B cell (primary cell): ENCODE measurements around the gene IZUMO1. TPM values are rescaled to one million over a fixed set of nuclear protein-coding genes. Genes with fewer than 3 reads are reported as not detected.

Experiments used
- ATAC-seq: fragments of 200-7000 bp; cut with Tn5 transposase; one replicate; pipeline ENCODE4 v1.10.0; 2021; ENCODE audit warnings: low read depth, mild to moderate bottlenecking, moderate number of reproducible peaks, moderate library complexity
- CTCF ChIA-PET: fragments of 350-600 bp; sonication (Branson Sonifier 250); formaldehyde crosslinking; loops from one replicate; lab custom pipeline; 2021; ENCODE audit warnings: antibody characterized with exemption, inconsistent platforms; lab: Charles Lee
- POLR2A ChIA-PET: fragments of 350-600 bp; sonication (Branson Sonifier 250); formaldehyde crosslinking; loops from one replicate; lab custom pipeline; 2021; ENCODE audit warnings: antibody characterized with exemption; lab: Charles Lee
- DNase-seq: peaks from one replicate; pipeline ENCODE4 v3.0.0; 2013
- H2AFZ ChIP-seq: 2 replicates; pipeline ENCODE4 v1.6.1; 2012; ENCODE audit warnings: mild to moderate bottlenecking, low read depth, low read length; ENCODE audit not compliant: insufficient read depth, poor library complexity, severe bottlenecking
- H3K27ac ChIP-seq, 2 donors: 1 replicate in 1 of 2; 2 replicates in 1 of 2; pipeline ENCODE4 v1.5.1; 2012 to 2013; ENCODE audit warnings: low read length in 2 of 2, mild to moderate bottlenecking in 2 of 2, moderate library complexity in 1 of 2
- H3K27me3 ChIP-seq, 4 experiments: fragments of 200-600 bp in 1 of 4; sonication (generic) in 1 of 4; replicated peaks in 1 of 4; 1 replicate in 2 of 4; 2 replicates in 2 of 4; pipeline versions ENCODE4 v1.6.1 to v1.7.0; 2013 to 2016; ENCODE audit warnings: low read length in 3 of 4, mild to moderate bottlenecking in 2 of 4, mixed read lengths in 1 of 4, moderate library complexity in 1 of 4; ENCODE audit not compliant: insufficient read depth in 4 of 4, control insufficient read depth in 3 of 4; ENCODE audit errors: control extremely low read depth in 1 of 4
- H3K36me3 ChIP-seq, 2 experiments: replicated peaks in 1 of 2; 1 replicate in 1 of 2; 2 replicates in 1 of 2; pipeline versions ENCODE4 v1.6.1 to v1.7.1; 2013; ENCODE audit warnings: low read length in 1 of 2; ENCODE audit not compliant: insufficient read depth in 2 of 2, control insufficient read depth in 1 of 2; ENCODE audit errors: control extremely low read depth in 1 of 2, extremely low read depth in 1 of 2
- H3K4me1 ChIP-seq, 2 donors: fragments of 200-600 bp in 1 of 2; sonication (generic) in 1 of 2; 1 replicate in 1 of 2; 2 replicates in 1 of 2; pipeline versions ENCODE4 v1.5.1 to v1.6.1; 2013 to 2017; ENCODE audit warnings: low read length in 2 of 2; ENCODE audit not compliant: control insufficient read depth in 2 of 2, insufficient read depth in 2 of 2
- H3K4me2 ChIP-seq: replicated peaks from 2 replicates; pipeline ENCODE3; 2012; ENCODE audit warnings: mild to moderate bottlenecking, low read depth, low read length; ENCODE audit not compliant: poor library complexity, severe bottlenecking
- H3K4me3 ChIP-seq, 5 experiments: fragments of 200-600 bp in 1 of 5; sonication (generic) in 1 of 5; 1 replicate in 3 of 5; 2 replicates in 2 of 5; pipeline versions ENCODE4 v1.5.1 to v1.7.0; 2011 to 2016; ENCODE audit warnings: low read length in 4 of 5, mild to moderate bottlenecking in 4 of 5, low read depth in 2 of 5, control low read depth in 1 of 5, moderate library complexity in 1 of 5; ENCODE audit not compliant: insufficient read depth in 1 of 5; ENCODE audit errors: control extremely low read depth in 1 of 5, extremely low read depth in 1 of 5
- H3K79me2 ChIP-seq: fragments of 200-600 bp; sonication (generic); one replicate; pipeline ENCODE4 v1.6.0; 2016; ENCODE audit warnings: low read length; ENCODE audit not compliant: control insufficient read depth, insufficient read depth
- H3K9ac ChIP-seq: fragments of 200-600 bp; sonication (generic); 2 replicates; pipeline ENCODE4 v1.6.1; 2017; ENCODE audit warnings: mild to moderate bottlenecking, low read length, moderate library complexity
- H3K9me3 ChIP-seq, 3 donors: one replicate each; pipeline versions ENCODE4 v1.6.1 to v1.7.1; 2013; ENCODE audit warnings: low read length in 2 of 3; ENCODE audit not compliant: control insufficient read depth in 2 of 3, insufficient read depth in 1 of 3; ENCODE audit errors: control extremely low read depth in 1 of 3
- H4K20me1 ChIP-seq: 2 replicates; pipeline ENCODE4 v1.6.0; 2012; ENCODE audit warnings: mild to moderate bottlenecking, low read length; ENCODE audit not compliant: insufficient read depth, control insufficient read depth, poor library complexity, severe bottlenecking
- H3K27ac Mint-ChIP-seq: one replicate; pipeline ENCODE4 v1.8.0; 2021; ENCODE audit warnings: mixed read lengths
- H3K27me3 Mint-ChIP-seq: one replicate; pipeline ENCODE4 v1.8.0; 2021; ENCODE audit warnings: mixed read lengths
- H3K4me1 Mint-ChIP-seq: one replicate; pipeline ENCODE4 v1.8.0; 2021; ENCODE audit warnings: mixed read lengths
- H3K4me3 Mint-ChIP-seq: one replicate; pipeline ENCODE4 v1.8.0; 2021; ENCODE audit warnings: mixed read lengths
- H3K9me3 Mint-ChIP-seq: one replicate; pipeline ENCODE4 v1.8.0; 2022; ENCODE audit warnings: mixed read lengths; ENCODE audit not compliant: insufficient read depth
- CTCF ChIP-seq: fragments of 200-600 bp; IDR thresholded peaks from one replicate; pipeline ENCODE4 v1.8.0; 2022; ENCODE audit warnings: antibody characterized with exemption, mild to moderate bottlenecking
- EZH2 ChIP-seq: IDR thresholded peaks from 2 replicates; pipeline ENCODE4 v1.6.1; 2012; ENCODE audit warnings: borderline replicate concordance, low read depth, mild to moderate bottlenecking, moderate library complexity, low read length; ENCODE audit not compliant: insufficient read depth, poor library complexity, severe bottlenecking
- WGBS: methylation state at CpG from one replicate; pipeline ENCODE4 v1.1.5; 2013; ENCODE audit warnings: missing lambda C conversion rate; ENCODE audit not compliant: insufficient coverage; 5-methylcytosine and 5-hydroxymethylcytosine counted together
- intact Hi-C: fragments of 100-400 bp; cut with micrococcal nuclease; formaldehyde crosslinking; loops from one replicate; pipeline ENCODE4 v1.10.0; 2022
- polyA plus RNA-seq: library from polyadenylated mRNA; depleted of rRNA; stranded (reverse); fragments of >200 nt; gene quantifications from 2 replicates; pipeline ENCODE4 v1.2.3, GENCODE V29; 2012
- total RNA-seq, 2 donors: library from RNA; stranded (reverse); fragments of 120-200 nt in 1 of 2; gene quantifications; 1 replicate in 1 of 2; 2 replicates in 1 of 2; pipeline versions ENCODE4 v1.2.3 to v1.2.4, GENCODE V29; 2013 to 2022

Gene IZUMO1
- total and polyA plus RNA-seq, 2 donors (not counting 1 experiment from before 2014, with no cell fraction given), result not detected

- intact Hi-C loops, result no loop called here
- Mint-ChIP-seq H3K27me3 (peaks cover 37% of the 10 kb centered on the region), H3K9me3 (no peaks in the 10 kb centered on the region), H3K4me1 (peaks cover 12% of the 10 kb centered on the region), H3K27ac (no peak overlapping the region), H3K4me3 (no peak overlapping the region)
- DNase-seq, result no peak
- CTCF ChIA-PET, result no interaction called here
- Histone ChIP-seq H2AFZ (no peak overlapping the region), H3K9ac (no peak overlapping the region), H3K9me3 (peaks cover 0 to 6% (median 0%) of the 10 kb centered on the region in 3 donors), H3K79me2 (no peaks in the 10 kb centered on the region), H3K27me3 (peaks cover 0 to 53% (median 22%) of the 10 kb centered on the region in 4 experiments), H3K36me3 (no peaks in the 10 kb centered on the region), H3K27ac (no peak overlapping the region), H3K4me2 (no peak overlapping the region), H4K20me1 (no peaks in the 10 kb centered on the region), H3K4me3 (no peak overlapping the region), H3K4me1 (peaks cover 15 to 16% of the 10 kb centered on the region in 2 donors)
- ATAC-seq, result no peak
- 90% methylated on average over 11 of the region's 11 CpGs for WGBS
- TF ChIP-seq EZH2 (no peak), CTCF (no peak)
- POLR2A ChIA-PET, result no interaction called here
These were observed 9.5 kb upstream of the IZUMO1 start for GRCh38 chr19:48756212-48756611.

- Histone ChIP-seq H3K27ac (no peak overlapping the region), H2AFZ (no peak overlapping the region), H4K20me1 (no peaks in the 10 kb centered on the region), H3K36me3 (no peaks in the 10 kb centered on the region), H3K4me2 (no peak overlapping the region), H3K9me3 (peaks cover 0 to 6% (median 0%) of the 10 kb centered on the region in 3 donors), H3K4me1 (peaks cover 15 to 16% of the 10 kb centered on the region in 2 donors), H3K79me2 (no peaks in the 10 kb centered on the region), H3K27me3 (peaks cover 0 to 55% (median 23%) of the 10 kb centered on the region in 4 experiments), H3K4me3 (no peak overlapping the region), H3K9ac (no peak overlapping the region)
- H3K27ac Mint-ChIP-seq, result no peak overlapping the region
- no peak for ATAC-seq
- H3K4me1 Mint-ChIP-seq, result peaks cover 15% of the 10 kb centered on the region
- H3K4me3 Mint-ChIP-seq, result no peak overlapping the region
- CTCF ChIA-PET, result no interaction called here
- no peak for DNase-seq
- POLR2A ChIA-PET, result no interaction called here
- WGBS, result 86% methylated on average over 5 of the region's 5 CpGs
- TF ChIP-seq CTCF (no peak), EZH2 (no peak)
- intact Hi-C loops, result no loop called here
- H3K9me3 Mint-ChIP-seq, result no peaks in the 10 kb centered on the region
- H3K27me3 Mint-ChIP-seq, result peaks cover 37% of the 10 kb centered on the region
These were observed 9.1 kb upstream of the IZUMO1 start for GRCh38 chr19:48755787-48756186.
